NCI-H446 (cell line): ENCODE measurements around the gene AP1G2.

Source experiments
- DNase-seq, 2 experiments: peaks; one replicate each; lab custom pipeline; 2025; lab: John Stamatoyannopoulos, UW

The AP1G2 gene

GRCh38 chr14:23558346-23559009, 9.1 kb downstream of the AP1G2 start:
- DNase-seq = no peak

- DNase-seq = no peak
Measured at GRCh38 chr14:23557946-23558345, 9.6 kb downstream of the AP1G2 start.

- DNase-seq = no peak
Measured at GRCh38 chr14:23557521-23557920, 10.1 kb downstream of the AP1G2 start.

GRCh38 chr14:23556700-23557440, 10.7 kb downstream of the AP1G2 start:
- DNase-seq = no peak

GRCh38 chr14:23555882-23556699, 11.5 kb downstream of the AP1G2 start, which contains the start of gene THTPA:
Gene THTPA, plus strand, starts transcription at chr14:23556271. Its CDS starts 487 bp downstream, at chr14:23556758.
- DNase-seq = peak; percentile 85 to 93

- DNase-seq = no peak
Measured at GRCh38 chr14:23555533-23555881, 12.1 kb downstream of the AP1G2 start.

GRCh38 chr14:23551266-23552028, 16.1 kb downstream of the AP1G2 start, which contains the start of gene ZFHX2:
Gene ZFHX2, minus strand, starts transcription at chr14:23551765. Its CDS starts 16,440 bp downstream, at chr14:23535325.
- peak; percentile 86 to 90 for DNase-seq

- no peak for DNase-seq
Measured at GRCh38 chr14:23550812-23551265, 16.8 kb downstream of the AP1G2 start.

- DNase-seq = no peak
Measured at GRCh38 chr14:23550131-23550811, 17.3 kb downstream of the AP1G2 start.

GRCh38 chr14:23548351-23549318, 19.0 kb downstream of the AP1G2 start:
- no peak for DNase-seq

GRCh38 chr14:23547924-23548323, 19.7 kb downstream of the AP1G2 start:
- no peak for DNase-seq

GRCh38 chr14:23546450-23547035, 21.0 kb downstream of the AP1G2 start:
- DNase-seq = no peak

- no peak for DNase-seq
Measured at GRCh38 chr14:23545740-23546365, 21.7 kb downstream of the AP1G2 start.

- no peak for DNase-seq
Measured at GRCh38 chr14:23544511-23545447, 22.8 kb downstream of the AP1G2 start.

GRCh38 chr14:23543403-23543802, 24.2 kb downstream of the AP1G2 start:
- DNase-seq = no peak

- DNase-seq = no peak
Measured at GRCh38 chr14:23542261-23542660, 25.3 kb downstream of the AP1G2 start.

- DNase-seq = no peak
Measured at GRCh38 chr14:23540141-23540469, 27.5 kb downstream of the AP1G2 start.
